ENCODE results near the gene AZU1.
A peak's percentile ranks its signal among the peaks of the same experiment; 100 is the strongest.

Gene AZU1

GRCh38 chr19:799076-799881 is 28.4 kb upstream of the AZU1 start:
- H3K4me1 ChIP-seq (ENCODE audit: control insufficient read depth, insufficient read depth, low read length) = peaks cover 14% of the 10 kb centered on the region
- H3K36me3 ChIP-seq (ENCODE audit: control insufficient read depth, insufficient read depth, low read length) = peaks cover 44% of the 10 kb centered on the region
- H3K4me3 ChIP-seq (ENCODE audit: low read depth, low read length) = peak overlapping the region; percentile 65
- H3K9ac ChIP-seq (ENCODE audit: low read depth, low read length) = peak overlapping the region; percentile 75
- no peaks in the 10 kb centered on the region for H3K27me3 ChIP-seq (ENCODE audit: control insufficient read depth, insufficient read depth, low read length)
- no peaks in the 10 kb centered on the region for H3K9me3 ChIP-seq (ENCODE audit: control insufficient read depth, insufficient read depth, low read length)

GRCh38 chr19:800360-801029 is 27.1 kb upstream of the AZU1 start:
- Histone ChIP-seq H3K9ac (ENCODE audit: low read depth, low read length) (peak overlapping the region; percentile 77), H3K4me1 (ENCODE audit: control insufficient read depth, insufficient read depth, low read length) (peaks cover 14% of the 10 kb centered on the region), H3K4me3 (ENCODE audit: low read depth, low read length) (peak overlapping the region; percentile 37), H3K9me3 (ENCODE audit: control insufficient read depth, insufficient read depth, low read length) (no peaks in the 10 kb centered on the region), H3K36me3 (ENCODE audit: control insufficient read depth, insufficient read depth, low read length) (peaks cover 56% of the 10 kb centered on the region), H3K27me3 (ENCODE audit: control insufficient read depth, insufficient read depth, low read length) (no peaks in the 10 kb centered on the region)

GRCh38 chr19:801030-801860 is 26.4 kb upstream of the AZU1 start:
- peak overlapping the region; percentile 37 for H3K4me3 ChIP-seq (ENCODE audit: low read depth, low read length)
- H3K36me3 ChIP-seq (ENCODE audit: control insufficient read depth, insufficient read depth, low read length) = peaks cover 64% of the 10 kb centered on the region
- H3K27me3 ChIP-seq (ENCODE audit: control insufficient read depth, insufficient read depth, low read length) = no peaks in the 10 kb centered on the region
- H3K9ac ChIP-seq (ENCODE audit: low read depth, low read length) = peak overlapping the region; percentile 54
- peaks cover 14% of the 10 kb centered on the region for H3K4me1 ChIP-seq (ENCODE audit: control insufficient read depth, insufficient read depth, low read length)
- no peaks in the 10 kb centered on the region for H3K9me3 ChIP-seq (ENCODE audit: control insufficient read depth, insufficient read depth, low read length)

- Histone ChIP-seq H3K9ac (ENCODE audit: low read depth, low read length) (peak overlapping the region; percentile 60), H3K4me3 (ENCODE audit: low read depth, low read length) (no peak overlapping the region), H3K36me3 (ENCODE audit: control insufficient read depth, insufficient read depth, low read length) (peaks cover 71% of the 10 kb centered on the region), H3K9me3 (ENCODE audit: control insufficient read depth, insufficient read depth, low read length) (no peaks in the 10 kb centered on the region), H3K27me3 (ENCODE audit: control insufficient read depth, insufficient read depth, low read length) (no peaks in the 10 kb centered on the region), H3K4me1 (ENCODE audit: control insufficient read depth, insufficient read depth, low read length) (peaks cover 14% of the 10 kb centered on the region)
Measured at GRCh38 chr19:801861-802497, 25.7 kb upstream of the AZU1 start.

- Histone ChIP-seq H3K4me1 (ENCODE audit: control insufficient read depth, insufficient read depth, low read length) (peaks cover 14% of the 10 kb centered on the region), H3K27me3 (ENCODE audit: control insufficient read depth, insufficient read depth, low read length) (no peaks in the 10 kb centered on the region), H3K9ac (ENCODE audit: low read depth, low read length) (peak overlapping the region; percentile 60), H3K4me3 (ENCODE audit: low read depth, low read length) (no peak overlapping the region), H3K9me3 (ENCODE audit: control insufficient read depth, insufficient read depth, low read length) (no peaks in the 10 kb centered on the region), H3K36me3 (ENCODE audit: control insufficient read depth, insufficient read depth, low read length) (peaks cover 75% of the 10 kb centered on the region)
Measured at GRCh38 chr19:802498-803098, 25.0 kb upstream of the AZU1 start.

GRCh38 chr19:803099-803561 is 24.5 kb upstream of the AZU1 start:
- no peaks in the 10 kb centered on the region for H3K27me3 ChIP-seq (ENCODE audit: control insufficient read depth, insufficient read depth, low read length)
- peaks cover 14% of the 10 kb centered on the region for H3K4me1 ChIP-seq (ENCODE audit: control insufficient read depth, insufficient read depth, low read length)
- H3K9ac ChIP-seq (ENCODE audit: low read depth, low read length) = no peak overlapping the region

GRCh38 chr19:803686-804418 is 23.8 kb upstream of the AZU1 start:
- Histone ChIP-seq H3K27me3 (ENCODE audit: control insufficient read depth, insufficient read depth, low read length) (no peaks in the 10 kb centered on the region), H3K9ac (ENCODE audit: low read depth, low read length) (no peak overlapping the region), H3K9me3 (ENCODE audit: control insufficient read depth, insufficient read depth, low read length) (no peaks in the 10 kb centered on the region), H3K36me3 (ENCODE audit: control insufficient read depth, insufficient read depth, low read length) (peaks cover 84% of the 10 kb centered on the region), H3K4me3 (ENCODE audit: low read depth, low read length) (no peak overlapping the region), H3K4me1 (ENCODE audit: control insufficient read depth, insufficient read depth, low read length) (peaks cover 14% of the 10 kb centered on the region)

More at GRCh38 chr19:803099-803561, 24.5 kb upstream of the AZU1 start:
- Histone ChIP-seq H3K4me3 (ENCODE audit: low read depth, low read length) (no peak overlapping the region), H3K9me3 (ENCODE audit: control insufficient read depth, insufficient read depth, low read length) (no peaks in the 10 kb centered on the region), H3K36me3 (ENCODE audit: control insufficient read depth, insufficient read depth, low read length) (peaks cover 81% of the 10 kb centered on the region)

GRCh38 chr19:804419-805165 is 23.0 kb upstream of the AZU1 start:
- no peaks in the 10 kb centered on the region for H3K27me3 ChIP-seq (ENCODE audit: control insufficient read depth, insufficient read depth, low read length)
- no peaks in the 10 kb centered on the region for H3K9me3 ChIP-seq (ENCODE audit: control insufficient read depth, insufficient read depth, low read length)
- H3K9ac ChIP-seq (ENCODE audit: low read depth, low read length) = no peak overlapping the region
- no peak overlapping the region for H3K4me3 ChIP-seq (ENCODE audit: low read depth, low read length)
- peaks cover 12% of the 10 kb centered on the region for H3K4me1 ChIP-seq (ENCODE audit: control insufficient read depth, insufficient read depth, low read length)
- H3K36me3 ChIP-seq (ENCODE audit: control insufficient read depth, insufficient read depth, low read length) = peaks cover 86% of the 10 kb centered on the region

- no peak overlapping the region for H3K9ac ChIP-seq (ENCODE audit: low read depth, low read length)
- no peak overlapping the region for H3K4me3 ChIP-seq (ENCODE audit: low read depth, low read length)
- no peaks in the 10 kb centered on the region for H3K9me3 ChIP-seq (ENCODE audit: control insufficient read depth, insufficient read depth, low read length)
- no peaks in the 10 kb centered on the region for H3K27me3 ChIP-seq (ENCODE audit: control insufficient read depth, insufficient read depth, low read length)
- H3K4me1 ChIP-seq (ENCODE audit: control insufficient read depth, insufficient read depth, low read length) = peaks cover 8% of the 10 kb centered on the region
- peaks cover 86% of the 10 kb centered on the region for H3K36me3 ChIP-seq (ENCODE audit: control insufficient read depth, insufficient read depth, low read length)
Measured at GRCh38 chr19:805166-805551, 22.5 kb upstream of the AZU1 start.

Data from iPS-15b (cell line).